HCT116 (cell line): Measurements from ENCODE around the gene GJB5. TPM values are rescaled to one million over a fixed set of nuclear protein-coding genes. Genes with fewer than 3 reads are reported as not detected.
A peak's percentile ranks its signal among the peaks of the same experiment; 100 is the strongest.

Source experiments
- ATAC-seq: fragments of 200-7000 bp; cut with Tn5 transposase; 2 replicates; pipeline ENCODE4 v1.9.1; 2020; ENCODE audit warnings: mild to moderate bottlenecking, moderate library complexity
- BruUV-seq: library from RNA; stranded (reverse); fragments of 400-500 nt; replicated peaks from 2 replicates; lab custom pipeline; 2021; lab: Mats Ljungman, UMichigan
- CTCF ChIA-PET: fragments of 300-600 bp; sonication (Branson Sonifier 250); formaldehyde crosslinking; loops from one replicate; lab custom pipeline; 2021; ENCODE audit warnings: antibody characterized with exemption; lab: Charles Lee
- POLR2A ChIA-PET: fragments of 300-600, 350-600 bp; sonication (Branson Sonifier 250); formaldehyde crosslinking; loops from one replicate; lab custom pipeline; 2021; ENCODE audit warnings: antibody characterized with exemption; lab: Charles Lee
- RAD21 ChIA-PET, 2 experiments: fragments of 300-600 bp; sonication (Branson Sonifier 250); formaldehyde crosslinking; loops; one replicate each; lab custom pipeline; 2023; ENCODE audit warnings: low total read pairs in 2 of 2; ENCODE audit not compliant: uncharacterized antibody in 2 of 2, unreplicated experiment in 2 of 2, low non-redundant PET in 1 of 2; lab: Charles Lee
- DNase-seq: peaks from one replicate; pipeline ENCODE4 v3.0.0-alpha.2; 2010; ENCODE audit warnings: low read depth, low spot score
- H2AFZ ChIP-seq: fragments of 200-600 bp; shearing (Covaris generic), sonication (generic); 2 replicates; pipeline ENCODE4 v1.6.1; 2017; ENCODE audit warnings: low read depth, mixed run types, mixed read lengths, antibody characterized with exemption, low read length; ENCODE audit not compliant: poor library complexity, severe bottlenecking
- H3K27ac ChIP-seq: 2 replicates; pipeline ENCODE4 v1.5.1; 2012; ENCODE audit warnings: low read depth, low read length
- H3K27me3 ChIP-seq: fragments of 200-600 bp; sonication (generic); 2 replicates; pipeline ENCODE4 v1.6.1; 2016; ENCODE audit warnings: mixed run types, low read length, mixed read lengths; ENCODE audit not compliant: insufficient read depth
- H3K36me3 ChIP-seq, 2 experiments: fragments of 200-500 bp in 1 of 2; fragments of 200-600 bp in 1 of 2; sonication (Bioruptor generic) in 1 of 2; sonication (generic) in 1 of 2; 2 replicates each; pipeline versions ENCODE4 v1.5.1 to v1.6.1; 2014 to 2016; ENCODE audit warnings: low read length in 2 of 2, inconsistent platforms in 1 of 2, mixed read lengths in 1 of 2, mixed run types in 1 of 2; ENCODE audit not compliant: insufficient read depth in 2 of 2, control insufficient read depth in 1 of 2
- H3K4me1 ChIP-seq, 2 experiments: fragments of 200-600 bp in 1 of 2; sonication (generic) in 1 of 2; 2 replicates each; pipeline versions ENCODE4 v1.5.1 to v1.6.1; 2012 to 2017; ENCODE audit warnings: low read length in 2 of 2, inconsistent platforms in 1 of 2, mild to moderate bottlenecking in 1 of 2, mixed read lengths in 1 of 2, mixed run types in 1 of 2, moderate library complexity in 1 of 2; ENCODE audit not compliant: insufficient read depth in 2 of 2, control insufficient read depth in 1 of 2
- H3K4me2 ChIP-seq: fragments of 200-600 bp; sonication (generic); 2 replicates; pipeline ENCODE4 v1.6.1; 2017; ENCODE audit warnings: mixed run types, low read length, mixed read lengths
- H3K4me3 ChIP-seq, 2 experiments: fragments of 200-600 bp in 1 of 2; sonication (generic) in 1 of 2; replicated peaks in 1 of 2; 2 replicates each; pipeline ENCODE4 v1.5.1; 2011 to 2016; ENCODE audit warnings: low read length in 2 of 2, control low read depth in 1 of 2, low read depth in 1 of 2, mild to moderate bottlenecking in 1 of 2, mixed read lengths in 1 of 2, mixed run types in 1 of 2
- H3K79me2 ChIP-seq: fragments of 200-600 bp; sonication (generic); 2 replicates; pipeline ENCODE4 v1.6.1; 2017; ENCODE audit warnings: mild to moderate bottlenecking, mixed run types, low read length, moderate library complexity, mixed read lengths; ENCODE audit not compliant: insufficient read depth
- H3K9ac ChIP-seq: fragments of 200-600 bp; sonication (generic); 2 replicates; pipeline ENCODE4 v1.6.1; 2016; ENCODE audit warnings: low read length, mixed read lengths
- H3K9me2 ChIP-seq: fragments of 200-600 bp; sonication (generic), shearing (Covaris generic); 2 replicates; pipeline ENCODE4 v1.6.1; 2017; ENCODE audit warnings: mixed run types, mild to moderate bottlenecking, moderate library complexity; ENCODE audit not compliant: insufficient read depth
- H3K9me3 ChIP-seq, 2 experiments: fragments of 200-500 bp in 1 of 2; fragments of 200-600 bp in 1 of 2; sonication (Bioruptor generic) in 1 of 2; sonication (generic) in 1 of 2; 2 replicates each; pipeline ENCODE4 v1.6.1; 2014 to 2017; ENCODE audit warnings: low read length in 2 of 2, mixed read lengths in 2 of 2, inconsistent platforms in 1 of 2, low read depth in 1 of 2, mild to moderate bottlenecking in 1 of 2, mixed run types in 1 of 2, moderate library complexity in 1 of 2; ENCODE audit not compliant: control insufficient read depth in 1 of 2, insufficient read depth in 1 of 2
- H4K20me1 ChIP-seq: fragments of 200-600 bp; sonication (generic), shearing (Covaris generic); 2 replicates; pipeline ENCODE4 v1.6.1; 2017; ENCODE audit warnings: mixed run types, mild to moderate bottlenecking, moderate library complexity; ENCODE audit not compliant: insufficient read depth
- EZH2phosphoT487 ChIP-seq: fragments of 200-600 bp; IDR thresholded peaks from 2 replicates; pipeline ENCODE4 v1.6.1; 2018; ENCODE audit warnings: antibody characterized with exemption, borderline replicate concordance
- SP1 ChIP-seq: IDR thresholded peaks from 2 replicates; pipeline ENCODE4 v1.6.1; 2012; ENCODE audit warnings: low read depth
- SRF ChIP-seq: IDR thresholded peaks from 2 replicates; pipeline ENCODE4 v1.6.1; 2012; ENCODE audit warnings: low read depth
- YY1 ChIP-seq: IDR thresholded peaks from 2 replicates; pipeline ENCODE4 v1.6.1; 2011; ENCODE audit warnings: low read length, low read depth, moderate library complexity, mild to moderate bottlenecking; ENCODE audit not compliant: insufficient replicate concordance; ENCODE audit errors: extremely low read depth
- intact Hi-C: fragments of 100-400 bp; cut with micrococcal nuclease; formaldehyde crosslinking; loops from 2 replicates; pipeline ENCODE4 v1.10.0; 2022
- total RNA-seq: library from RNA; stranded (reverse); gene quantifications from one replicate; pipeline ENCODE4 v1.2.1, GENCODE V29; 2021; ENCODE audit not compliant: unreplicated experiment
- TF ChIP-seq, protein P1 (sequence below): IDR thresholded peaks from 2 replicates; pipeline ENCODE4 v1.6.1; 2012; ENCODE audit warnings: low read depth
- TF ChIP-seq, protein P2 (sequence below): IDR thresholded peaks from 2 replicates; pipeline ENCODE4 v1.6.1; 2012

GJB5 gene
- total RNA-seq, 1 experiment from 2014 or later, result 4.6 TPM

DNA sequence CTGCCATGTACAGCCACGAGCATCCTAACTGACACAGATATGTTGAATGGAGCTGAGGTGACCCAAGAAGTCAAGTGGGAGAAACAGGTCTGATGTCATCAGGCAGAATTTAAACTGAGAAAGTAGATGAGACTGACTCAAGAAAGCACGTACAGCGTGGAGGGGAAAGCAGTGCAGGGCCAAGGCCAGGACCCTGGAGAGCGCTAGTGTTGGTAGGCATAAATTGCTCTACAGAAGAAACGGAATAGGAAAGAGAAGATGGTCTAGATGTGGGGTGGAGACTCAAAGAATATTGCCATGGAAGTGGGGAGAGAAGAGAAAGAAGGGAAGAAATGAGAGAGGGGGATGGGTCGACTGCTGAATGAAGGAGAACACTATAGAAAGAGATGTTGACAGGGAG is 45.3 kb upstream of the GJB5 start:
- BruUV-seq, result no TSS peak
- DNase-seq, result no peak
- TF ChIP-seq, protein P1, sequence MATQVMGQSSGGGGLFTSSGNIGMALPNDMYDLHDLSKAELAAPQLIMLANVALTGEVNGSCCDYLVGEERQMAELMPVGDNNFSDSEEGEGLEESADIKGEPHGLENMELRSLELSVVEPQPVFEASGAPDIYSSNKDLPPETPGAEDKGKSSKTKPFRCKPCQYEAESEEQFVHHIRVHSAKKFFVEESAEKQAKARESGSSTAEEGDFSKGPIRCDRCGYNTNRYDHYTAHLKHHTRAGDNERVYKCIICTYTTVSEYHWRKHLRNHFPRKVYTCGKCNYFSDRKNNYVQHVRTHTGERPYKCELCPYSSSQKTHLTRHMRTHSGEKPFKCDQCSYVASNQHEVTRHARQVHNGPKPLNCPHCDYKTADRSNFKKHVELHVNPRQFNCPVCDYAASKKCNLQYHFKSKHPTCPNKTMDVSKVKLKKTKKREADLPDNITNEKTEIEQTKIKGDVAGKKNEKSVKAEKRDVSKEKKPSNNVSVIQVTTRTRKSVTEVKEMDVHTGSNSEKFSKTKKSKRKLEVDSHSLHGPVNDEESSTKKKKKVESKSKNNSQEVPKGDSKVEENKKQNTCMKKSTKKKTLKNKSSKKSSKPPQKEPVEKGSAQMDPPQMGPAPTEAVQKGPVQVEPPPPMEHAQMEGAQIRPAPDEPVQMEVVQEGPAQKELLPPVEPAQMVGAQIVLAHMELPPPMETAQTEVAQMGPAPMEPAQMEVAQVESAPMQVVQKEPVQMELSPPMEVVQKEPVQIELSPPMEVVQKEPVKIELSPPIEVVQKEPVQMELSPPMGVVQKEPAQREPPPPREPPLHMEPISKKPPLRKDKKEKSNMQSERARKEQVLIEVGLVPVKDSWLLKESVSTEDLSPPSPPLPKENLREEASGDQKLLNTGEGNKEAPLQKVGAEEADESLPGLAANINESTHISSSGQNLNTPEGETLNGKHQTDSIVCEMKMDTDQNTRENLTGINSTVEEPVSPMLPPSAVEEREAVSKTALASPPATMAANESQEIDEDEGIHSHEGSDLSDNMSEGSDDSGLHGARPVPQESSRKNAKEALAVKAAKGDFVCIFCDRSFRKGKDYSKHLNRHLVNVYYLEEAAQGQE, result peak; percentile 65
- no peak for TF ChIP-seq SRF
- TF ChIP-seq SP1, result no peak
- no peak for TF ChIP-seq EZH2phosphoT487
- no peak for TF ChIP-seq YY1
- TF ChIP-seq, protein P2, sequence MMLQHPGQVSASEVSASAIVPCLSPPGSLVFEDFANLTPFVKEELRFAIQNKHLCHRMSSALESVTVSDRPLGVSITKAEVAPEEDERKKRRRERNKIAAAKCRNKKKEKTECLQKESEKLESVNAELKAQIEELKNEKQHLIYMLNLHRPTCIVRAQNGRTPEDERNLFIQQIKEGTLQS, result no peak
- intact Hi-C loops, result no loop called here
- Histone ChIP-seq H3K9me2 (no peaks in the 10 kb centered on the region), H3K79me2 (no peaks in the 10 kb centered on the region), H3K4me2 (no peak overlapping the region), H3K9ac (no peak overlapping the region), H3K4me3 (no peak overlapping the region), H3K36me3 (no peaks in the 10 kb centered on the region), H2AFZ (no peak overlapping the region), H3K27me3 (peaks cover 28% of the 10 kb centered on the region), H3K27ac (no peak overlapping the region), H3K4me1 (no peaks in the 10 kb centered on the region), H3K9me3 (no peaks in the 10 kb centered on the region), H4K20me1 (no peaks in the 10 kb centered on the region)
- ChIA-PET CTCF (interaction anchor here (1.6 kb wide), 1 partner anchor 13 kb away, joined by 5 read pairs; no protein-coding TSS in a partner anchor), POLR2A (no interaction called here), RAD21 (no interaction called here)
- no peak for ATAC-seq
